ENCODE measurements around the gene PGR. TPM values are rescaled to one million over a fixed set of nuclear protein-coding genes. Genes with fewer than 3 reads are reported as not detected.

Gene PGR
- polyA plus RNA-seq (2013, experiment 1 of 2): 0.10 TPM
- 0.13 TPM for polyA plus RNA-seq (2013, experiment 2 of 2)

- Histone ChIP-seq H3K4me1 (ENCODE audit: insufficient read depth, low read length) (peaks cover 10% of the 10 kb centered on the region; the same call in 1 of the 2 replicates), H3K9ac (ENCODE audit: low read depth, low read length) (no peak within 1 kb of the TSS), H3K4me3 (ENCODE audit: low read length) (peak within 1 kb of the TSS; percentile 63), H3K27me3 (ENCODE audit: insufficient read depth, low read length) (peaks cover 82% of the 10 kb centered on the region), H3K9me3 (ENCODE audit: insufficient read depth, low read depth, low read length) (no peaks in the 10 kb centered on the region), H3K27ac (ENCODE audit: low read depth, low read length) (no peak within 1 kb of the TSS), H3K36me3 (ENCODE audit: insufficient read depth, low read length) (no peaks in the 10 kb centered on the region)
- 1% methylated on average over 38 of the region's 38 CpGs for WGBS
Measured at GRCh38 chr11:101129203-101129943, at the start of gene PGR. Gene PGR, minus strand, starts transcription at chr11:101129813. Its CDS starts 743 bp downstream, at chr11:101129070.

DNA sequence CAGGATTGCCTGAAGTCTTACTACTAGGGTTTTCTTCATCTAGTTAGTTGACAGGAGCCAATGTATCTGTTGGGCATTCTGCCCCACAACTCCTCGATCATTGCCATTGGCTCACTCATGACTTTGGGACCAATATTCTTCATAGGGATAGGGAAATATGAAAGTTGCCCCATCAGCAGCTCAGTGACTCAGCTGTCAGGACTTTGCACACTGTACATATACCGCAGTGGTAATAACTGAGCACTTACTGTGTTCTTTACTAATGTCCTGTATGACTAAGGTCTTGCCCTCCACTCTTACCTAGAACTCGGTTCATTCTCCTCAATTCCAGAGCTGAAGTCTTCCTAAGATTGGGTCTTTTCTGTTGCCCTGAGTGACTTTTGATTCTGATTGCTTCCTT lies 46.8 kb upstream of the PGR start:
- H3K4me1 ChIP-seq (ENCODE audit: insufficient read depth, low read length): no peaks in the 10 kb centered on the region
- H3K36me3 ChIP-seq (ENCODE audit: insufficient read depth, low read length): no peaks in the 10 kb centered on the region
- no peak overlapping the region for H3K9ac ChIP-seq (ENCODE audit: low read depth, low read length)
- H3K9me3 ChIP-seq (ENCODE audit: insufficient read depth, low read depth, low read length): no peaks in the 10 kb centered on the region
- 95% methylated on average over 3 of the region's 3 CpGs for WGBS
- no peak overlapping the region for H3K27ac ChIP-seq (ENCODE audit: low read depth, low read length)
- no peaks in the 10 kb centered on the region for H3K27me3 ChIP-seq (ENCODE audit: insufficient read depth, low read length)
- no peak overlapping the region for H3K4me3 ChIP-seq (ENCODE audit: low read length)

DNA sequence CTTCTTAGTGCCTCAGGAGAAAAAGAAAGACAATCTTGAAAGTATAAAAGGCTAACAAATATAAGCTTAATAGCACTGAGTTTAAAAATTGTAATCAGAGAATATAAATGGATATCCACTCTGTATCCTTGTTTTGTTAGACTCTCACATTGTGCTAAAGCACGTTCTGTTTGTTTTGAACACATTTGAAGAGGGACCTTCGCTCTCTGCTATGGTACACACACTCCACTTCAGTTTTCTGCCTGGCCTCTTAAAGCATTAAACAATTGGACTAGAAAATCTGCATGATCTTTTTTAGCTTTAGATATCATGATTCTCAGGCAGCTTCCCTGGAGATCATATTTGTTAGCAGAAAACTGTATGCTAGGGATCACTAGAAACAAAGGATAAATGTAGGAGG lies 40.3 kb upstream of the PGR start:
- Histone ChIP-seq H3K9ac (ENCODE audit: low read depth, low read length) (no peak overlapping the region), H3K27me3 (ENCODE audit: insufficient read depth, low read length) (no peaks in the 10 kb centered on the region), H3K4me1 (ENCODE audit: insufficient read depth, low read length) (no peaks in the 10 kb centered on the region), H3K36me3 (ENCODE audit: insufficient read depth, low read length) (no peaks in the 10 kb centered on the region), H3K4me3 (ENCODE audit: low read length) (no peak overlapping the region), H3K9me3 (ENCODE audit: insufficient read depth, low read depth, low read length) (no peaks in the 10 kb centered on the region), H3K27ac (ENCODE audit: low read depth, low read length) (no peak overlapping the region)
- WGBS: 96% methylated on average over 2 of the region's 2 CpGs

DNA sequence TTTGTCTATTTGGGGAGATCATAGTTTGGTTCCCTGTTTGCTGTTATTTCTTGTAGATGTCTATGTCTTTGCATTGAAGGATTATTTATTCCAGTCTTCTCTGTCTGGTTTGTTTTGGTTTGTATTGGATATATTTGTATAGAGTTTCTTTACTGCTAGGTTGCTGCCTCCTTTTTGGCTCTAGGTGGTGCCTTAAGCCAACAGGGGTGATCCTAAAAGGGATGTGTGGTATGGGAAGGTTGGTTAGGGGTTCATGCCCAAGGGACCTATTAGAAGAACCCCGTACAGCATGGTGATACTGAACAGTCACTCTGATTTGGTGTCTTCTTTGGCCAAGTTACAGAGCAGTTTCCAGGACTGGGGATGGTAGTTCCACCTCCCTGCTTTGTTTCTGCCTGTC lies 36.4 kb upstream of the PGR start:
- H3K27me3 ChIP-seq (ENCODE audit: insufficient read depth, low read length): no peaks in the 10 kb centered on the region
- no peaks in the 10 kb centered on the region for H3K36me3 ChIP-seq (ENCODE audit: insufficient read depth, low read length)
- H3K9me3 ChIP-seq (ENCODE audit: insufficient read depth, low read depth, low read length): no peaks in the 10 kb centered on the region
- no peak overlapping the region for H3K4me3 ChIP-seq (ENCODE audit: low read length)
- no peak overlapping the region for H3K27ac ChIP-seq (ENCODE audit: low read depth, low read length)
- 98% methylated on average over 1 of the region's 1 CpG for WGBS
- no peak overlapping the region for H3K9ac ChIP-seq (ENCODE audit: low read depth, low read length)
- no peaks in the 10 kb centered on the region for H3K4me1 ChIP-seq (ENCODE audit: insufficient read depth, low read length)

DNA sequence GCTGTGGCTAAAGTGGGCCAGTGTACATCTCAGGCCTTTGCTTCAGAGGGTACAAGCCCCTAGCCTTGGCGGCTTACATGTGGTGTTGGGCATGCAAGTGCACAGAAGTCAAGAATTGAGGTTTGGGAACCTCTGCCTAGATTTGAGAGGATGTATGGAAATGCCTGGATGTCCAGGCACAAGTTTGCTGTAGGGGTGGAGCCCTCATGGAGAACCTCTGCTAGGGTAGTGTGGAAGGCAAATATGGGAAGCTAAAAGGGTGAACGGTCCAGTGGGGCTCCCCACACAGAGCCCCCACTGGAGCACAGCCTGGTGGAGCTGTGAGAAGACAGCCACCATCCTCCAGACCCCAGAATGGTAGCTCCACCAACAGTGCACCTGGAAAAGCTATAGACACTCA lies 28.5 kb upstream of the PGR start:
- Histone ChIP-seq H3K4me1 (ENCODE audit: insufficient read depth, low read length) (no peaks in the 10 kb centered on the region), H3K9ac (ENCODE audit: low read depth, low read length) (no peak overlapping the region), H3K36me3 (ENCODE audit: insufficient read depth, low read length) (no peaks in the 10 kb centered on the region), H3K27me3 (ENCODE audit: insufficient read depth, low read length) (no peaks in the 10 kb centered on the region), H3K27ac (ENCODE audit: low read depth, low read length) (no peak overlapping the region), H3K9me3 (ENCODE audit: insufficient read depth, low read depth, low read length) (0 out of 2 replicates have a peak, but pooled peaks cover 3% of the 10 kb centered on the region), H3K4me3 (ENCODE audit: low read length) (no peak overlapping the region)
- WGBS: 87% methylated on average over 2 of the region's 2 CpGs

DNA sequence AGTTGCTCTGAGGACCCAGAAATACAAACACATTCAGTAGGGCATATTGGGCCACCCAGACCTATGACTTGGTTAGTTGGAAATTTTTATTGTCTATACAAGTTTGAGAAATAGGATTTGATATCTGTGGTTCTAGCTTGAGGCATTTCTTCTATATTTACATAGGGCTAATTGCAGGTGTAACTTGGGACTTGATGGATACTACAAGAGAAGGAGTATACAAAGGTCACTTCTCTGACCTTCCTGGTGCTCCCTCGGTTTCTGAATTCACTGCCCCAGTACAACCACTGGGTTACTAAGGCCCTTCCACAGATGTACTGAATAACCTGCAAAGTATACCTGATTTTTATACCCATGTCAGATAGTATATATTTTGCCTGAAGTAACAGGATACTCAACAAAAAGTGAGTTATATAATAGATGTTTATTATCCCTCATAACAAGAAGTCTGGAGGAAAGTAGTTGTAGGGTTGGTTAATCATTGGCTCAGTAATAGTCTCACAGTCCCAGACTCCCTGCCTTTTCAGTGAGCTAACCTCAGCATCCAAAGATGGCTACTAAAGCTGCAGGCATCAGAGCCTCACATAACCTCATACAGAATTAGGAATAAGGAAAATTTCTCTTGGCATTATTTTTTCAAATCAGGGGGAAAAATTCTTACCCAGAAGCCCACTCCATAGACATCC lies 8.8 kb upstream of the PGR start:
- Histone ChIP-seq H3K36me3 (ENCODE audit: insufficient read depth, low read length) (no peaks in the 10 kb centered on the region), H3K27ac (ENCODE audit: low read depth, low read length) (no peak overlapping the region), H3K9ac (ENCODE audit: low read depth, low read length) (no peak overlapping the region), H3K9me3 (ENCODE audit: insufficient read depth, low read depth, low read length) (no peaks in the 10 kb centered on the region), H3K4me3 (ENCODE audit: low read length) (no peak overlapping the region), H3K4me1 (ENCODE audit: insufficient read depth, low read length) (no peaks in the 10 kb centered on the region), H3K27me3 (ENCODE audit: insufficient read depth, low read length) (no peaks in the 10 kb centered on the region; the same call in 1 of the 2 replicates)
- WGBS: 100% methylated on average over 1 of the region's 1 CpG

DNA sequence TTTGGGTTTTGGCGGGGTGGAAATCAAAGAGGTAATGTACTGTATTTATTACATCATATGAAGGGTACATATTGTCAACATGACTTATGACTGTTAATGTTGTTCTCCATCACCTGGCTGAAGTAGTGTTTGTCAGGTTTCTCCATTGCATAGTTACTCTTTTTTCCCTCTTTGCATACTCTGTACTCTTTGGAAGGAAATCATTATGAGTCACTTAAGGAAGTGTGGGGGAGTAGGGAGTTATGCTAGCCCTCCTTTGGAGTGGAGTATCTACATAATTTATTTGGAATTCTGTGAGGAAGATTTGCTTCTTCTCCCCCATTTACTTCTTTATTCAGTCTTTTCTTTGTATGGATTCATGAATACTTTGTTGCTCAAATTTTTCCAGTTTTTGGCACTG lies 3.6 kb upstream of the PGR start:
- no peaks in the 10 kb centered on the region for H3K9me3 ChIP-seq (ENCODE audit: insufficient read depth, low read depth, low read length)
- peaks cover 44% of the 10 kb centered on the region for H3K27me3 ChIP-seq (ENCODE audit: insufficient read depth, low read length)
- no peak overlapping the region for H3K9ac ChIP-seq (ENCODE audit: low read depth, low read length)
- H3K27ac ChIP-seq (ENCODE audit: low read depth, low read length): no peak overlapping the region
- no peaks in the 10 kb centered on the region for H3K36me3 ChIP-seq (ENCODE audit: insufficient read depth, low read length)
- H3K4me3 ChIP-seq (ENCODE audit: low read length): no peak overlapping the region
- WGBS: 90% methylated on average over 1 of the region's 1 CpG
- 0 out of 2 replicates have a peak, but pooled peaks cover 5% of the 10 kb centered on the region for H3K4me1 ChIP-seq (ENCODE audit: insufficient read depth, low read length)

GRCh38 chr11:101128571-101129202 lies 926 bp downstream of the PGR start:
- Histone ChIP-seq H3K27ac (ENCODE audit: low read depth, low read length) (no peak overlapping the region), H3K36me3 (ENCODE audit: insufficient read depth, low read length) (no peaks in the 10 kb centered on the region), H3K4me3 (ENCODE audit: low read length) (peak overlapping the region; percentile 63), H3K9ac (ENCODE audit: low read depth, low read length) (no peak overlapping the region), H3K27me3 (ENCODE audit: insufficient read depth, low read length) (peaks cover 89% of the 10 kb centered on the region), H3K9me3 (ENCODE audit: insufficient read depth, low read depth, low read length) (no peaks in the 10 kb centered on the region), H3K4me1 (ENCODE audit: insufficient read depth, low read length) (peaks cover 10% of the 10 kb centered on the region; the same call in 1 of the 2 replicates)
- WGBS: 3% methylated on average over 35 of the region's 38 CpGs

DNA sequence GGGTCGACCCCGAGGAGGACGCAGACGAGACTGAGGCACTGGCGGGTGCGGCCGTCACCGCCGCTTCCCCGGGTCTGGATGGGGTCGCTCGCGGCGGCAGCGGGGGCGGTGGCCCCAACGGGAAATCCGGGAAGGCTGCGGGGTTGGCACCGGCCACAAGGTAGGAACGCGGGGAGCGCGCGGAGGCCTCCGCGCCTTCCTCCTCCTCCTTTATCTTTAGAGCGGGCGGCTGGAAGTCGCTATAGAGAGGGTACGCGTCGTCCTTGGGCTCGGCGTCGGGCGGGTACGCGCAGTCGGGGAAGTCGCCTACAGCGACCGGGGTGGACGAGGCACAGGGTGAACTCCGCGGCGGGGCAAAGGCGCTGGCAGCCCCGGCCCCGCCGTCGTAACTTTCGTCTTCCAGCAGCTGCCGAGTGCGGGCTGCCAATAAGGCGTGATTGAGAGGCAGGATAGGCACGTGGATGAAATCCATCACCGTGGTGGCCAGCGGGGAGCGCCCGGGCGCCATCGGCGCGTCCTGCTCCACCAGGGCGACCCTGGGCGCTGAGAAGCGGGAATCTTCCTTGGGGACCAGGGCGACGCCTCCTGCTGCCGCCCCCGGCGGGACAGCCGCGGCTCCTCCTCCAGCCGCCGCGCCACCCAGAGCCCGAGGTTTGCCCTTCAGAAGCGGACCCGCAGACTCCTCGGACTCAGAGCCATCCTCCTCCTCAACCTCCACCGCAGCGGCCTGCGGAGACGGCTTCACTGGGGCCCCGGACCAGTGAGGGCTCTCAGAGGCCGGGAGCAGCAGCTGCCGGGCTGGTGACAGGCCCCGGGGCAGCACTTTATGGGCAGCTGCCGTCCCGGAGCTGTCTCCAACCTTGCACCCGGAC lies 1.7 kb downstream of the PGR start:
- Histone ChIP-seq H3K9ac (ENCODE audit: low read depth, low read length) (no peak overlapping the region), H3K36me3 (ENCODE audit: insufficient read depth, low read length) (no peaks in the 10 kb centered on the region), H3K27ac (ENCODE audit: low read depth, low read length) (no peak overlapping the region), H3K9me3 (ENCODE audit: insufficient read depth, low read depth, low read length) (no peaks in the 10 kb centered on the region), H3K27me3 (ENCODE audit: insufficient read depth, low read length) (peaks cover 96% of the 10 kb centered on the region), H3K4me3 (ENCODE audit: low read length) (peak overlapping the region; percentile 63), H3K4me1 (ENCODE audit: insufficient read depth, low read length) (peaks cover 10% of the 10 kb centered on the region; the same call in 1 of the 2 replicates)
- WGBS: under 1% methylated on average over 93 of the region's 93 CpGs

DNA sequence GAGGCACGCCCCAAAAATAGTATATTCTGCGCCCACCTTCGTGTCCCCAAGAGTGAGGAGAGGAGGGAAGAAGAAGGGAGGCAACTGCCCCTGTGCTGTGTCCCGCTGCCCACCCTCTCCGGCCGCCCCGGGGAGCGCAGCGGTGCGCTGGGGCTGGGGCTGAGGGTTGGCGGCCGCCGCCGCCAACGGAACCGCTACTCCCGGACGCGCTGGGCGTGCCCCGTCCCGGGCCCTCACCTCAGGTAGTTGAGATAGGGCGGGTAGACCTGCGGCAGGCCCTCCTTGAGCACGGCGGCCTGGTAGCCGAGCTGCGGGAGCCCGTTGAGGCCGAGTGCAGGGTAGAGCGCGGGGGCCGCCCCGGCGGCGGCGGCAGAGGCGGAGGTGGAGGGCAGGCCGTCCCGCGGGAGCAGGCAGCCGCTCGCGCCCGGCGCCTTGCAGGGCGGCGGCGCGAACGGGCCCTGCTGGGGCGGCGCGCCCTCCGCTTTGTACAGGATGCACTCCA lies 2.4 kb downstream of the PGR start:
- H3K9ac ChIP-seq (ENCODE audit: low read depth, low read length): peak overlapping the region; percentile 45; the same call in 1 of the 2 replicates
- peak overlapping the region; percentile 63 for H3K4me3 ChIP-seq (ENCODE audit: low read length)
- WGBS: under 1% methylated on average over 55 of the region's 55 CpGs
- H3K27ac ChIP-seq (ENCODE audit: low read depth, low read length): no peak overlapping the region
- no peaks in the 10 kb centered on the region for H3K9me3 ChIP-seq (ENCODE audit: insufficient read depth, low read depth, low read length)
- peaks cover 99% of the 10 kb centered on the region for H3K27me3 ChIP-seq (ENCODE audit: insufficient read depth, low read length)
- H3K36me3 ChIP-seq (ENCODE audit: insufficient read depth, low read length): no peaks in the 10 kb centered on the region
- H3K4me1 ChIP-seq (ENCODE audit: insufficient read depth, low read length): peaks cover 10% of the 10 kb centered on the region; the same call in 1 of the 2 replicates
